HG03066 (cell line): Measurements from ENCODE around the gene GALNT10.

Experiments
- ATAC-seq: cut with Tn5 transposase; IDR thresholded peaks from one replicate; pipeline ENCODE4 v1.9.1; 2021; ENCODE audit warnings: low read depth; ENCODE audit not compliant: unreplicated experiment

Gene GALNT10

GRCh38 chr5:154369682-154370081 is 179.1 kb downstream of the GALNT10 start:
- ATAC-seq = no peak

- ATAC-seq = no peak
Observed at GRCh38 chr5:154370119-154370518, 179.6 kb downstream of the GALNT10 start.

- no peak for ATAC-seq
Observed at GRCh38 chr5:154370813-154371212, 180.3 kb downstream of the GALNT10 start.

- no peak for ATAC-seq
Observed at GRCh38 chr5:154371687-154372086, 181.2 kb downstream of the GALNT10 start.

DNA sequence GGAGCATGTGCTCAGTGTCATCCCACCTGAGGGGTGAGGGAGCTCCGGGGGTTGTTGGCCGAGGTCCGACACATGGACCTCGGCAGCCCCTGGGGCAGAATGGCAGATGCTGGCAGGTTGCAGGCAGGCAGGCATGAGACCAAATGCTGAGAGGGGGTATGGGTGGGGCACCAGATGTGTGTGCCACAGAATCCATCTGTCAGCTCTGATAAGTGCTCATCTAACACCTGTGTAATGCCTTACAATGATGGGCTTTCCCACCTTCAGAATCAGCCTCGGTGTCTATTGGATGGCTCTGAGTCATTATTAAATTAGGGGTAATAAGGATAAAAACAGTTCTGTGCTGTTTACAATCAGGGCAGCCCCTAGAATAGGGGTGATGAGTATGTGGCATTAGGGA is 182.1 kb downstream of the GALNT10 start:
- ATAC-seq = no peak

DNA sequence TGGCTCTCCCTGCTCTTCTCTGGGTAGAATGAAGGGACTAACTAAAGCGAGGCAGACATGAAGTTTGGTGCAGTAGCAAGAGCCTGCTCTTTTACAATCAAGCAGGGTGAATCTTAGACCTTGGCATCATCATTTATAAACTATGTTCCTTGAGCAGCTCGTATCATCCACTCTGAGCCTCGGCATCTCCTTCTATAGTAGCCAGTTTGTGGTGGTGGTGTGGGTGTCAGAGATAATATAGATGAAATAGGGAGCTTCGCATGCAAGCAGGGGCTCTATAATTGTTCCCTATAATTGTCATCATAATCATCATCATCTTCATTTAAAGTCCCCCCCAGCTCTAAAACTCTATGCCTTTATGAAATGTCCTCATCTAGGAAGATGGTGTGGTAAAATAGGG is 182.8 kb downstream of the GALNT10 start:
- ATAC-seq = no peak

DNA sequence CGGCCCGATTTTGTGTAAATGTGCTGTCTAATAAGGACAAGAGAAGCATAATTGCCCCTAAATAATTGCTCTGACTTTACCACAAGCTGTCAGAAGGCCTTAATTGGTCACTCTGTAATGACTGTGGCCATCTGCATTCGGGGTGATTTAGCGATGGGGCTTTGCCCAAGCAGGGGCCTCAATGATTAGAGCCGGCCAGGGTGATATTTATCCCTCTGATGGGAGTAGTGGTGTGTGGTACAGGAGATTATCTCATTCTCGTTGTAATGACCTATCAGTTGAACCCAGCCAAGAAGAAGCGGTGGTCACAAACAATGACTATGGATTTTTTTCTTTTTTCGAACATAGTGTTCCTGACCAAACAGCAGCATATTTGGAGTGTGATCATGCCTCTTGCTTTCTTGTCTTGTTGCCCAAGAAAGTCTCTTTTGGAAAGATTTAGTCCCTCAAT is 183.2 kb downstream of the GALNT10 start:
- ATAC-seq = no peak

GRCh38 chr5:154374264-154374663 is 183.7 kb downstream of the GALNT10 start:
- no peak for ATAC-seq

DNA sequence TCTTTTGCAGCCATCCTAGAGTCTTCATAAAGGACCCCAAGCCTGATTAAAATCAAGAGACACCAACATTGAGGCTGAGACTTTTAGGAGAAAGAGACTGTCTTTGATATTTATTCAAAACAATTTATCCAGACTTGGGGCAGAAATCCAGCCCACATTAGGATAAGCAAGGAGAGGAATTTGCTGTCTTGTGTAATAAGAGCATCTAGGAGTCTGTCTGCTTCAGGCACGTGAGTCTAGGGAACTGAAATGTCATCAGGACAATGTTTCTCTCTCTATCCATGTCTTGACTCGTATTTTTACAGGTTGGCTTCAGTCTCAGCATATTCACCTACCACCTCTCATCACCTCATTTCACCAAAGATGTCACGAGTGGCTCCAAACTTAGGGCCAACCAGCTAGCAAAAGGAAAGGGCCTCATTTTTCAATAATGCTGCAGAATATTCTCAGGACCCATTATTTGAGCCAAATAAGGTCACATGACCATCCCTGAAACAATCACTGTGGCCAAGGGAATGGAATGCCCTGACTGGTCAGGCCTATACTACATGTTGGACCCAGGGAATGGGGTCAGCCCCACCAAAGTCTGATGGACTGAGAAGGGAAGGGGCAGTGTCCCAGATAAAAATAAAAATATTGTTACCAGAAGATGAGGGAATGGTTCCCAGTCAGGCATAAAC is 184.9 kb downstream of the GALNT10 start:
- ATAC-seq = no peak

DNA sequence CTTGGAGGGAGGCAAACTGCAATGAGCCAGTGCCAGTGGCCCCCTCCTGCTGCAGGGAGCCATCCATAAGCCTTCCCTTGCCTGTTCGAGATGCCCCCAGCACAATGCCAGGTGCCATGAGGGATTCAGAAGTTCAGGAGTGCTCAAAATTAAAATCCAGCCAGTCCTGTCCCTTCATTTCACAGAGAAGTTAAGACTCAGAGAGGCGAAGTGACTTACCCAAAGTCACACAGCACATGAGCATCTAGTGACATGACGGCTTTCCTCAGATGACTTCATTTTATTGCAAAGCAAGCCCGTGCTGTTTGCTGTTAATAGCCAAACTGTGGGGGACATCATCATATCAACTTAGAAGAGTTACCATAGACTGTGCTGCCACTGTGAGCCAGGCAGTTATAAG is 185.9 kb downstream of the GALNT10 start:
- ATAC-seq = no peak

- no peak for ATAC-seq
Observed at GRCh38 chr5:154377754-154378533, 187.4 kb downstream of the GALNT10 start.

DNA sequence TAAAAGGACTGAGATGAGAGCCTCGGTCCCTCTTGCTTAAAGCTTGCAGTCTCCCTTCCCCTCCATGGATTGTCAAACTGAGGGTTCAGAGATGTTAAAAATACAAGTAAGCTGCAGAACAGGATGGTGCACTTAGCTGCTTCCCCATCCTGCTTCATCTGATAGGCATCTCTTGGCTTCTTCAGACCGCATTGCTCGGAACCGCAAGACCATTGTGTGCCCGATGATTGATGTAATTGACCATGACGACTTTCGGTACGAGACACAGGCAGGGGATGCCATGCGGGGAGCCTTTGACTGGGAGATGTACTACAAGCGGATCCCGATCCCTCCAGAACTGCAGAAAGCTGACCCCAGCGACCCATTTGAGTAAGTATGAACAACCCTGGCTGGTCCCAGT is 189.7 kb downstream of the GALNT10 start:
- ATAC-seq = no peak

- ATAC-seq = peak; percentile 97
Observed at GRCh38 chr5:154384480-154385235, 194.1 kb downstream of the GALNT10 start.

DNA sequence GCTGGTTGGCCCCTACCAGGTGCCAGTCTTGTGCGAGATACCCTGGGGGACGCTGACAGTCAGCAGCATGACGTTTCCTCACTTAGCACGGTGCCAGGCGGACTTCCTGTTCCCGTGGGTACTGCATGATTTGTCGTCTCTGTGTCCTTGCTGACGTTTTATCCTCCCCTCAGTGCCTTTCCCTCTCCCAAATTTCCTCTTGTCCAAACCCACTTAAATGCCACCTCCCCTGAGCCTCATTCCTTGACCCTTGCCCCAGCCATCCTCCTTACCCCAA is 194.6 kb downstream of the GALNT10 start:
- ATAC-seq = no peak

DNA sequence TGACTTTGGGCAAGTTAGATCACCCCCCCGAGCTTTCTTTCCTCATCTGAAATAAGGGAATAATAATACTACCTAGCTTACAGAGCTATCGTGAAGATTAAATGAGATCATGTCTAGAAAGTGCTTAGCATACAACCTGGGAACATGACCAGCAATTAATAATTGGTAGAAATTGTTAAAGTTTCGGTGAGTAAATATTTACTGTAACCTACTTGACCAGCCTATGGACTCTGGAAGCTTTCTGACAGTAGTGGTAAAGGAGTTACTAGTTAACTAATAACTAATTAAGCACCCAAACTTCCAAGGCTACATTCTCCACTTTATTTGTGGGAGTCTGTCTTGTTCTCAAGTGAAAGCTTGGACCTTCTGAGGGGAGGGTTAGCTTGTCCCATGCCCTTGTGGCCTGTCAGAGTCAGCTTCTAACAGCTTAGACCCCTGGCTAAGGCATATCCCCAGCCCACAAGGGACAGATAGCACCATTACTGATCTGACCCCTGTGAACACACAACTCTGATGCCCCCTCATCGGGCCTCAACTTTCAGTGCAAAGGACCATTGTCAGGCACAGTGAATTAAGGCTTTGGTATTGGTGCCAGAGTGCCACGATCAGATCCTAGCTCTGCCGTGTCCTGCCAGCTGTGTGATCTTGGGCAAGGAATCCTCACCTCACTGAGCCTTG is 196.6 kb downstream of the GALNT10 start:
- ATAC-seq = no peak

GRCh38 chr5:154388842-154389241 is 198.3 kb downstream of the GALNT10 start:
- ATAC-seq = no peak

GRCh38 chr5:154390096-154390495 is 199.6 kb downstream of the GALNT10 start:
- no peak for ATAC-seq

GRCh38 chr5:154390746-154391359 is 200.3 kb downstream of the GALNT10 start:
- no peak for ATAC-seq

DNA sequence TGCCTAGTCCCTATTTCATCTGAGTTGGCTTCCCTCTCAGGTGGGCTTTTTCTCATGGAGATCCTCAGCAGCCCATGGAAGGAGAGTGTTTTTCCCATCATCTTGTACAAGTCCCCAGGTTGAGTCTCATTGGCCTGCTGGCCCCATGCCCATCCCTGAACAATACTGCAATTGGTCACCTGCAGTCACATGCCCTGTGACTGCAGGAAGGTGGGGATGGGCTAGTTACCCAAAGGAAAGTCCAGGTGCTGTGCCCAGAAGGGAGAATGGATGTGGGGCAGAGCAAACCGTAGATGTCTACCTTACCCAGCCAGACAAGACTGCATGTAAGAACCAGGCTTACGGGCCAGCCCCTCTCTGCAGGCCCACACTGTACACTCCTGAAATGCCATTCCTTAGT is 201.3 kb downstream of the GALNT10 start:
- ATAC-seq = no peak

DNA sequence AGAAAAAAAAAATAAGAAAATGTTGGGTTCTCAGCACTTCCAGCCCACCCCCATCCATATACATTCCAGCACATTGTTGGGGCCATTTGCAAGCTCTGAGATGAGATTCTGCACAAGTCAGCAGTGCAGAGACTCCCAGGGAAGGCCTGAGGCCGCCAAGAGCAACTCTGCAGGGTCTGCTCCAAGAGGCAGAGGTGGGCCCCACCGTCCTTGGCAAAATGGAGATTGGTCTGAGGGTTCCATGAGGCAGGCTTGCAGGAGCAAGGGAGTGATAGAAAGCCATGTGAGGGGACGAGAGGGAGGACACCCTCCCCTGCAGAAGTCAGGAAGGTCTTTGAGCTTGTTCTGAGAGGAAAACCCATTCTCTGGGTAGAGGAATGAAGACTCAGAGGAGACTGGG is 203.3 kb downstream of the GALNT10 start:
- no peak for ATAC-seq

DNA sequence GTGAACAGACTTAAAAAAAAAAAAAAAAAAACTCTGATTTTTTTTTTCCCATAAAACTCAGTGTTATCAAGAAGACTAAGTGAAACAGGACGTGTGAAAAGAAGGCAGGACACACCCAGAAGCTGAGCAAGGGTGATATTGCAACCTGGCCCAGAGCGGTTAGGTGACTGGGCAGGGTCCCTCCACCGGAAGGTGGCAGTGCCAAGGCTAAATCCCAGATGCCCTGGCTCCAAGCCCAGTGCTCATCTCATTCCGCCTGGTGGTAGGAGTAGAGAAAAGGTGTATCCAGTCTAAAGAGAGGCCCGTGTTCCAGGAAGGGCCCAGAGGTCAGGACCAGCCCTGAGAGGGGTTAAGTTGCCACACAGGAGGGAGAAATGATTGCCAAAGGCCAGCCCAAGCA is 203.8 kb downstream of the GALNT10 start:
- no peak for ATAC-seq
